Measurements from ENCODE around the gene VWA5B1.
"Not testable (repeated sequence)": the region's sequence is repeated elsewhere in the genome, so short reads cannot be mapped to it uniquely, and the experiment has no call there.

Gene VWA5B1

GRCh38 chr1:20284625-20285024, 6.0 kb upstream of the VWA5B1 start:
- H3K4me3 ChIP-seq (ENCODE audit: low read length) = no peak overlapping the region
- H3K27ac ChIP-seq (ENCODE audit: low read length) = no peak overlapping the region
- H3K9ac ChIP-seq (ENCODE audit: low read length) = no peak overlapping the region
- DNase-seq = no peak
- peaks cover 97% of the 10 kb centered on the region for H3K27me3 ChIP-seq (replicated peaks; ENCODE audit: insufficient read depth, low read length)
- no peaks in the 10 kb centered on the region for H3K9me2 ChIP-seq (replicated peaks; ENCODE audit: insufficient read depth, low read length)
- no peak overlapping the region for H2AFZ ChIP-seq (ENCODE audit: low read length)
- TF ChIP-seq EZH2 (optimal IDR thresholded peaks at IDR 0.05; ENCODE audit: low read depth, low read length) = no peak
- TF ChIP-seq, protein P1, sequence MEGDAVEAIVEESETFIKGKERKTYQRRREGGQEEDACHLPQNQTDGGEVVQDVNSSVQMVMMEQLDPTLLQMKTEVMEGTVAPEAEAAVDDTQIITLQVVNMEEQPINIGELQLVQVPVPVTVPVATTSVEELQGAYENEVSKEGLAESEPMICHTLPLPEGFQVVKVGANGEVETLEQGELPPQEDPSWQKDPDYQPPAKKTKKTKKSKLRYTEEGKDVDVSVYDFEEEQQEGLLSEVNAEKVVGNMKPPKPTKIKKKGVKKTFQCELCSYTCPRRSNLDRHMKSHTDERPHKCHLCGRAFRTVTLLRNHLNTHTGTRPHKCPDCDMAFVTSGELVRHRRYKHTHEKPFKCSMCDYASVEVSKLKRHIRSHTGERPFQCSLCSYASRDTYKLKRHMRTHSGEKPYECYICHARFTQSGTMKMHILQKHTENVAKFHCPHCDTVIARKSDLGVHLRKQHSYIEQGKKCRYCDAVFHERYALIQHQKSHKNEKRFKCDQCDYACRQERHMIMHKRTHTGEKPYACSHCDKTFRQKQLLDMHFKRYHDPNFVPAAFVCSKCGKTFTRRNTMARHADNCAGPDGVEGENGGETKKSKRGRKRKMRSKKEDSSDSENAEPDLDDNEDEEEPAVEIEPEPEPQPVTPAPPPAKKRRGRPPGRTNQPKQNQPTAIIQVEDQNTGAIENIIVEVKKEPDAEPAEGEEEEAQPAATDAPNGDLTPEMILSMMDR (IDR thresholded peaks at IDR 0.05; ENCODE audit: low read length) = no peak
- TF ChIP-seq EZH2phosphoT487 (IDR thresholded peaks at IDR 0.05; ENCODE audit: low read length) = no peak
- H3K9me3 ChIP-seq (replicated peaks; ENCODE audit: insufficient read depth, low read length) = no peaks in the 10 kb centered on the region
- H3K4me1 ChIP-seq (ENCODE audit: low read length) = no peaks in the 10 kb centered on the region
- no peaks in the 10 kb centered on the region for H3F3A ChIP-seq (ENCODE audit: insufficient read depth, low read length)
- no peak overlapping the region for H3K4me2 ChIP-seq (ENCODE audit: low read depth, low read length)
- H3K79me2 ChIP-seq (ENCODE audit: low read length) = no peaks in the 10 kb centered on the region
- no peaks in the 10 kb centered on the region for H4K20me1 ChIP-seq (ENCODE audit: insufficient read depth, low read length)
- no peaks in the 10 kb centered on the region for H3K36me3 ChIP-seq (replicated peaks; ENCODE audit: insufficient read depth, low read length)

GRCh38 chr1:20285510-20285909, 5.2 kb upstream of the VWA5B1 start:
- DNase-seq = no peak
- no peaks in the 10 kb centered on the region for H3K4me1 ChIP-seq (ENCODE audit: low read length)
- no peaks in the 10 kb centered on the region for H3K36me3 ChIP-seq (replicated peaks; ENCODE audit: insufficient read depth, low read length)
- H3K9me3 ChIP-seq (replicated peaks; ENCODE audit: insufficient read depth, low read length) = no peaks in the 10 kb centered on the region
- TF ChIP-seq EZH2 (optimal IDR thresholded peaks at IDR 0.05; ENCODE audit: low read depth, low read length) (no peak), EZH2phosphoT487 (IDR thresholded peaks at IDR 0.05; ENCODE audit: low read length) (no peak)
- TF ChIP-seq, protein P1 (IDR thresholded peaks at IDR 0.05; ENCODE audit: low read length) = no peak
- no peaks in the 10 kb centered on the region for H4K20me1 ChIP-seq (ENCODE audit: insufficient read depth, low read length)
- H3K9ac ChIP-seq (ENCODE audit: low read length) = no peak overlapping the region
- no peak overlapping the region for H3K4me3 ChIP-seq (ENCODE audit: low read length)
- H3K27me3 ChIP-seq (replicated peaks; ENCODE audit: insufficient read depth, low read length) = peaks cover 97% of the 10 kb centered on the region
- no peak overlapping the region for H3K4me2 ChIP-seq (ENCODE audit: low read depth, low read length)
- no peak overlapping the region for H2AFZ ChIP-seq (ENCODE audit: low read length)
- H3K27ac ChIP-seq (ENCODE audit: low read length) = no peak overlapping the region
- no peaks in the 10 kb centered on the region for H3F3A ChIP-seq (ENCODE audit: insufficient read depth, low read length)
- H3K9me2 ChIP-seq (replicated peaks; ENCODE audit: insufficient read depth, low read length) = no peaks in the 10 kb centered on the region
- no peaks in the 10 kb centered on the region for H3K79me2 ChIP-seq (ENCODE audit: low read length)

DNA sequence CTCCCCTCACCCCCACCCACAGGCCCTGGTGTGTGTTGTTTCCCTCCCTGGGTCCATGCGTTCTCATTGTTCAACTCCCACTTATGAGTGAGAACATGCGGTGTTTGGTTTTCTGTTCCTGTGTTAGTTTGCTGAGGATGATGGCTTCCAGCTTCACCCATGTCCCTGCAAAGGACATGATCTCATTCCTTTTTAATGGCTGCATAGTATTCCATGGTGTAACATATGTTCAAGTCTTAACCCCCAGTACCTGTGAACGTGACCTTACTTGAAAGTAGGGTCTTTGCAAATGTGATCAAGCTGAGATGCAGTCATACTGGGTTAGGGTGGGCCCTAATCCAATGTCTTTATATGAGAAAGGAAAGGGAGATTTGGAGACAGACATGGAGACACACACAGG, 3.0 kb upstream of the VWA5B1 start:
- H3K27me3 ChIP-seq (replicated peaks; ENCODE audit: insufficient read depth, low read length) = peaks cover 96% of the 10 kb centered on the region
- not testable (repeated sequence) for H3K9me3 ChIP-seq (replicated peaks; ENCODE audit: insufficient read depth, low read length); H3K4me3 ChIP-seq (ENCODE audit: low read length); H3K4me1 ChIP-seq (ENCODE audit: low read length); H3K9me2 ChIP-seq (replicated peaks; ENCODE audit: insufficient read depth, low read length); H4K20me1 ChIP-seq (ENCODE audit: insufficient read depth, low read length); DNase-seq; H3K79me2 ChIP-seq (ENCODE audit: low read length); H3F3A ChIP-seq (ENCODE audit: insufficient read depth, low read length); H3K36me3 ChIP-seq (replicated peaks; ENCODE audit: insufficient read depth, low read length); H3K4me2 ChIP-seq (ENCODE audit: low read depth, low read length); H3K9ac ChIP-seq (ENCODE audit: low read length); H3K27ac ChIP-seq (ENCODE audit: low read length); H2AFZ ChIP-seq (ENCODE audit: low read length)

- Histone ChIP-seq H3K9me3 (replicated peaks; ENCODE audit: insufficient read depth, low read length) (no peaks in the 10 kb centered on the region), H3K9ac (ENCODE audit: low read length) (no peak overlapping the region), H3F3A (ENCODE audit: insufficient read depth, low read length) (no peaks in the 10 kb centered on the region), H4K20me1 (ENCODE audit: insufficient read depth, low read length) (no peaks in the 10 kb centered on the region), H3K4me1 (ENCODE audit: low read length) (no peaks in the 10 kb centered on the region), H3K36me3 (replicated peaks; ENCODE audit: insufficient read depth, low read length) (no peaks in the 10 kb centered on the region), H2AFZ (ENCODE audit: low read length) (no peak overlapping the region), H3K4me2 (ENCODE audit: low read depth, low read length) (no peak overlapping the region), H3K9me2 (replicated peaks; ENCODE audit: insufficient read depth, low read length) (no peaks in the 10 kb centered on the region), H3K79me2 (ENCODE audit: low read length) (no peaks in the 10 kb centered on the region), H3K27me3 (replicated peaks; ENCODE audit: insufficient read depth, low read length) (peaks cover 98% of the 10 kb centered on the region), H3K4me3 (ENCODE audit: low read length) (no peak overlapping the region), H3K27ac (ENCODE audit: low read length) (no peak overlapping the region)
- TF ChIP-seq, protein P1 (IDR thresholded peaks at IDR 0.05; ENCODE audit: low read length) = no peak
- no peak for TF ChIP-seq EZH2phosphoT487 (IDR thresholded peaks at IDR 0.05; ENCODE audit: low read length)
- TF ChIP-seq EZH2 (optimal IDR thresholded peaks at IDR 0.05; ENCODE audit: low read depth, low read length) = no peak
- no peak for DNase-seq
Measured at GRCh38 chr1:20291645-20292084, 990 bp downstream of the VWA5B1 start.
